ENCODE data around the gene KLHL42.
A peak's percentile ranks its signal among the peaks of the same experiment; 100 is the strongest.
"Not testable (repeated sequence)": the region's sequence is repeated elsewhere in the genome, so short reads cannot be mapped to it uniquely, and the experiment has no call there.

KLHL42 gene

GRCh38 chr12:27817766-27818165 is 37.7 kb downstream of the KLHL42 start:
- DNase-seq (ENCODE audit: low spot score) = no peak

- DNase-seq (ENCODE audit: low spot score) = no peak
These were observed 38.4 kb downstream of the KLHL42 start for GRCh38 chr12:27818401-27818918.

GRCh38 chr12:27820564-27820963 is 40.5 kb downstream of the KLHL42 start:
- no peak for DNase-seq (ENCODE audit: low spot score)

GRCh38 chr12:27821259-27821973 is 41.4 kb downstream of the KLHL42 start:
- DNase-seq (ENCODE audit: low spot score) = peak; percentile 87

- DNase-seq (ENCODE audit: low spot score) = no peak
These were observed 42.2 kb downstream of the KLHL42 start for GRCh38 chr12:27822076-27822712.

GRCh38 chr12:27823038-27823437 is 43.0 kb downstream of the KLHL42 start:
- no peak for DNase-seq (ENCODE audit: low spot score)

GRCh38 chr12:27824126-27824842 is 44.3 kb downstream of the KLHL42 start:
- DNase-seq (ENCODE audit: low spot score) = no peak

GRCh38 chr12:27826076-27826475 is 46.0 kb downstream of the KLHL42 start:
- DNase-seq (ENCODE audit: low spot score) = no peak

- DNase-seq (ENCODE audit: low spot score) = no peak
These were observed 48.2 kb downstream of the KLHL42 start for GRCh38 chr12:27828196-27828595.

GRCh38 chr12:27838543-27839185 is 58.6 kb downstream of the KLHL42 start:
- no peak for DNase-seq (ENCODE audit: low spot score)

GRCh38 chr12:27840229-27840999 is 60.4 kb downstream of the KLHL42 start:
- no peak for DNase-seq (ENCODE audit: low spot score)

- peak; percentile 96 for DNase-seq (ENCODE audit: low spot score)
These were observed 61.4 kb downstream of the KLHL42 start for GRCh38 chr12:27841392-27841882.

GRCh38 chr12:27843714-27844245 is 63.7 kb downstream of the KLHL42 start:
- DNase-seq (ENCODE audit: low spot score) = peak; percentile 87

- peak; percentile 61 for DNase-seq (ENCODE audit: low spot score)
These were observed 64.5 kb downstream of the KLHL42 start for GRCh38 chr12:27844366-27845090.

GRCh38 chr12:27845187-27845586 is 65.2 kb downstream of the KLHL42 start:
- no peak for DNase-seq (ENCODE audit: low spot score)

- DNase-seq (ENCODE audit: low spot score) = not testable (repeated sequence)
These were observed 65.7 kb downstream of the KLHL42 start for GRCh38 chr12:27845706-27846105.

GRCh38 chr12:27847293-27847692 is 67.3 kb downstream of the KLHL42 start:
- DNase-seq (ENCODE audit: low spot score) = not testable (repeated sequence)

- no peak for DNase-seq (ENCODE audit: low spot score)
These were observed 71.3 kb downstream of the KLHL42 start for GRCh38 chr12:27851311-27851710.

GRCh38 chr12:27852117-27852516 is 72.1 kb downstream of the KLHL42 start:
- no peak for DNase-seq (ENCODE audit: low spot score)
